ENCODE results near the gene PDAP1.
A peak's percentile ranks its signal among the peaks of the same experiment; 100 is the strongest.

The PDAP1 gene

GRCh38 chr7:99409192-99409572 lies 785 bp upstream of the PDAP1 start:
- TF ChIP-seq CTCF (IDR thresholded peaks at IDR 0.05), result no peak
- no peaks in the 10 kb centered on the region for H3K27me3 Mint-ChIP-seq (ENCODE audit: low read depth, poor library complexity)
- peaks cover 37% of the 10 kb centered on the region for H3K4me1 Mint-ChIP-seq
- H3K36me3 Mint-ChIP-seq (ENCODE audit: low read depth), result peaks cover 36% of the 10 kb centered on the region
- no peak for DNase-seq
- peak overlapping the region; percentile 100 for H3K27ac Mint-ChIP-seq
- peak overlapping the region; percentile 96 for H3K4me3 Mint-ChIP-seq
- H3K9me3 Mint-ChIP-seq, result peaks cover 6% of the 10 kb centered on the region

DNA sequence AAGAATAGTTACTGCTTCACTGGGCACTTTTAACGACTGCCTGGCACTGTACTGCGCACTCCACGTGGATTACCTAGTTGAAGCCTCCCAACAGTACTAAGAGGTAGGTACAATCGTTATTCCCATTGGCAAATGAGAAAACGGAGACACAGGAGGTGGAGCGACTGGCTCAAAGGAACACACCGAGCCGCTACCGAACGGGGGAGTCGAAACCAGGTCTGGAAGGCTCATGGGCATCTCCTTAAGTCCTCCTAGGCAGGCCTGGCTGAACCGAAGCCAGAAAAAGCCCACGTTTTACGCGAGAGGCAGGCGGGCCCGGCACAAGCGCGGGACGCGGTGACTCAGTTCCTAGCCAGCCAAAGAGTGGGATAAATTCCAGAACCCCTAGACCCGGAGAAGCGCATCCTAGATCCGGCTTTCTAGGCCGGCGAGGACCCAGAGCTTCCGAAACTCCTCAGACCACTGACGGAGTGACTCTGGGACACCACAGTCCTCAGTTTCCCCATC lies 472 bp downstream of the PDAP1 start:
- Mint-ChIP-seq H3K4me1 (peaks cover 38% of the 10 kb centered on the region), H3K36me3 (ENCODE audit: low read depth) (peaks cover 37% of the 10 kb centered on the region), H3K27me3 (ENCODE audit: low read depth, poor library complexity) (no peaks in the 10 kb centered on the region), H3K27ac (peak overlapping the region; percentile 91), H3K4me3 (peak overlapping the region; percentile 96), H3K9me3 (peaks cover 2% of the 10 kb centered on the region)
- no peak for TF ChIP-seq CTCF (IDR thresholded peaks at IDR 0.05)
- DNase-seq, result peak; percentile 32

DNA sequence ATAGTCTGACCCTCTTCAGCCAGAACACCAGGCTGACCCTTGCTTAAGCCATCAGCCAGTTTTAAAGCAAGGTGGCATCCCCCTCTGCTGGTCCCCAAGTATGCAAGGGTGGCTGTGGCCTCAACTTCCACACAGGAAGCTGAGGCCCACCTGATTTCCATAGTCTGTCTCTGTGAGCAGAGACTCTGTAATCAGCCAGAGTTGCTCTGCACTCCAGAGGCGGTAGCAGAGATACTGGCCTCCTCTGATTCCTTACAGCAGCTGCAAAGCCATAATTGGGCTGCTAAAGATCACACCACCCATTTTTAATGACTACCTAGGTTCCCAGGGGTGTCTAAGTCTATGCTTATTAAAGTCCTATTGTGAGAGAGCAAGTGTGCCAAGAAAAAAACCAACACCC lies 1.8 kb downstream of the PDAP1 start:
- peak overlapping the region; percentile 62 for H3K4me3 Mint-ChIP-seq
- peaks cover 38% of the 10 kb centered on the region for H3K4me1 Mint-ChIP-seq
- H3K9me3 Mint-ChIP-seq, result no peaks in the 10 kb centered on the region
- no peak for TF ChIP-seq CTCF (IDR thresholded peaks at IDR 0.05)
- H3K27ac Mint-ChIP-seq, result peak overlapping the region; percentile 82
- H3K27me3 Mint-ChIP-seq (ENCODE audit: low read depth, poor library complexity), result no peaks in the 10 kb centered on the region
- no peak for DNase-seq
- peaks cover 31% of the 10 kb centered on the region for H3K36me3 Mint-ChIP-seq (ENCODE audit: low read depth)

- Mint-ChIP-seq H3K36me3 (ENCODE audit: low read depth) (peaks cover 33% of the 10 kb centered on the region), H3K27ac (no peak overlapping the region), H3K4me1 (peaks cover 28% of the 10 kb centered on the region), H3K27me3 (ENCODE audit: low read depth, poor library complexity) (no peaks in the 10 kb centered on the region), H3K9me3 (no peaks in the 10 kb centered on the region), H3K4me3 (no peak overlapping the region)
- no peak for DNase-seq
- TF ChIP-seq CTCF (IDR thresholded peaks at IDR 0.05), result no peak
Observed at GRCh38 chr7:99404977-99405320, 3.4 kb downstream of the PDAP1 start.

DNA sequence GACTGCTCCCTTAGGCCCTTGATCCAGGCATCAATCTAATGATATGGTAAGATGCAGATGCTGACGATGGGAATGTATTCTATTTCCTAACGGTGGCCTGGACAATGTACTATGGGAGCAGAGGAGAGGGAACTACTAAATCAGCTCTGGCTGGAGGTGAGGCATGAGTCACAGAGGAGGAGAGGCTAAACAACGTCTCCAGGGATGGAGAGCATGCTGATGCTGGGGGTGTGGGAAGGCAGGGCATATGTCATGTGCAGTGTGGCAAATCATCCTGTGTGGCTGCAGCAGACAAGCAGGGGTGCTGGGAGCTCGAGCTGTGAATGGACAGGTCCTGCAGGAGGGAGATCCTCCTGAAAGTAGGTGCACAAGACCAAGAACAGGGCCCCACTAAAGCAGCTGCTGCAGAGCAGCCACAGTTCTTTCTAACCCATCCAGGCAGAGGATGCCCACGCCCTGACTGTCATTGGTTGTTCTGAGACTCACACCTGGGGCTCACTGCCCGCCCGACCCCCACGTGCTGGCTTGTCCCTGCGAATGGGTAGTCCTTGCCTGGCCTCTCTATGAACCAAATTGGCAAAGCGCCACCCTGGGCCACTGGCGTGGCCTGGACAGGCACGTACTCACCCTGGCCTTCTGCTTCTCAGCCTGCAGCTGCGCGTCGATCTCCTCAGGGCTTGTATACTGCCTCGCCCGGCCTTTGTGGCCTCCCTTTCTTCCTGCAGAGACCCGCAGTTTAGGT lies 4.0 kb downstream of the PDAP1 start:
- no peak for TF ChIP-seq CTCF (IDR thresholded peaks at IDR 0.05)
- Mint-ChIP-seq H3K4me1 (peaks cover 23% of the 10 kb centered on the region), H3K36me3 (ENCODE audit: low read depth) (peaks cover 33% of the 10 kb centered on the region), H3K27me3 (ENCODE audit: low read depth, poor library complexity) (no peaks in the 10 kb centered on the region), H3K9me3 (no peaks in the 10 kb centered on the region), H3K27ac (peak overlapping the region; percentile 40), H3K4me3 (no peak overlapping the region)
- DNase-seq, result no peak

DNA sequence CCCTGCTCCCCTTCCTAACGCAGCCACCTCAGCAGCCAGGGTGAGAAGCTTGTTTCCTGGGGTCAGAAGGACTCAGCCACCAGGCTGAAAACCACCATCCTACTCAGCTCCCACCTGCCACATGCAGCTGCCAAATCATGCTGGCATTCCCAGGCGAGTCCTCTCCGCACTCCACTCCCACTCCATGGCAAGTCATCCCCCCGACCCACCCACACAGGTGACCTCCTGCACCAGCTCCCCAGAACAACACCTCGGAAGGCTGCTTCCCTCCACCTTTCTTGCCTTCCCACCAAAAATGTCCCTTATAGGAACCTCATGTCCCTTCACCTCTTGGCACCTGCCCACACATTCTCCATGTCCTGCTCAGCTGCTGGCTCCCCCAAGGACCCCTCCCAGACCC lies 4.6 kb downstream of the PDAP1 start:
- Mint-ChIP-seq H3K4me3 (no peak overlapping the region), H3K27ac (peak overlapping the region; percentile 40), H3K4me1 (peaks cover 23% of the 10 kb centered on the region), H3K9me3 (no peaks in the 10 kb centered on the region), H3K27me3 (ENCODE audit: low read depth, poor library complexity) (no peaks in the 10 kb centered on the region), H3K36me3 (ENCODE audit: low read depth) (peaks cover 35% of the 10 kb centered on the region)
- TF ChIP-seq CTCF (IDR thresholded peaks at IDR 0.05), result no peak
- DNase-seq, result no peak
